K562 (cell line): ENCODE data around the gene CSTB. TPM values are rescaled to one million over a fixed set of nuclear protein-coding genes. Genes with fewer than 3 reads are reported as not detected.

ENCODE experiments used
- ATAC-seq: fragments of 200-7000 bp; cut with Tn5 transposase; 3 replicates; pipeline ENCODE4 v1.9.1; 2020; ENCODE audit warnings: moderate library complexity
- BruUV-seq: library from RNA; stranded (reverse); fragments of 400-500 nt; replicated peaks from 2 replicates; lab custom pipeline; 2021; lab: Mats Ljungman, UMichigan
- CTCF ChIA-PET: fragments of 300-600 bp; formaldehyde crosslinking; extraction: SDS; loops from one replicate; lab custom pipeline; 2021; ENCODE audit warnings: low intra/inter-chr PET ratio; lab: Yijun Ruan, JAX
- POLR2A ChIA-PET: fragments of 300-600, 350-650 bp; sonication (Branson Sonifier 250); formaldehyde crosslinking; extraction: SDS; loops from one replicate; lab custom pipeline; 2021; ENCODE audit warnings: antibody characterized with exemption, inconsistent platforms; lab: Yijun Ruan, JAX
- DNase-seq, 4 experiments: peaks; one replicate each; pipeline versions ENCODE4 v3.0.0 to v3.0.0-alpha.2; 2011 to 2018; ENCODE audit warnings: low spot score in 3 of 4, mixed read lengths in 3 of 4; ENCODE audit errors: extremely low read depth in 1 of 4
- FAIRE-seq: peaks from 2 replicates; lab custom pipeline; 2011; peaks lifted over from hg19 to GRCh38; lab: Jason Lieb, UNC
- H2AFZ ChIP-seq: 2 replicates; pipeline ENCODE4 v1.6.0; 2011; ENCODE audit warnings: low read depth, low read length, control low read depth, inconsistent platforms
- H3K27ac ChIP-seq: fragments of 200-600 bp; 3 replicates; pipeline ENCODE4 v1.8.0; 2011; ENCODE audit warnings: low read depth, mild to moderate bottlenecking, control low read depth, inconsistent platforms, low read length, moderate library complexity, mixed read lengths; ENCODE audit errors: extremely low read depth
- H3K27me3 ChIP-seq, 2 experiments: fragments of 300-600 bp in 1 of 2; 2 replicates in 1 of 2; 3 replicates in 1 of 2; pipeline versions ENCODE4 v1.6.0 to v1.8.0; 2011; ENCODE audit warnings: inconsistent platforms in 2 of 2, low read length in 2 of 2, mild to moderate bottlenecking in 1 of 2, mixed read lengths in 1 of 2, moderate library complexity in 1 of 2; ENCODE audit not compliant: control insufficient read depth in 2 of 2, insufficient read depth in 2 of 2
- H3K36me3 ChIP-seq: fragments of 300-600 bp; 3 replicates; pipeline ENCODE4 v1.8.0; 2011; ENCODE audit warnings: mild to moderate bottlenecking, low read length, inconsistent platforms; ENCODE audit not compliant: control insufficient read depth, insufficient read depth
- H3K4me1 ChIP-seq, 2 experiments: fragments of 200-600 bp in 1 of 2; replicated peaks in 1 of 2; 2 replicates in 1 of 2; 3 replicates in 1 of 2; pipeline versions ENCODE4 v1.5.1 to v1.8.0; 2011; ENCODE audit warnings: inconsistent platforms in 2 of 2, low read length in 2 of 2, mild to moderate bottlenecking in 1 of 2, mixed read lengths in 1 of 2, moderate library complexity in 1 of 2; ENCODE audit not compliant: control insufficient read depth in 2 of 2, insufficient read depth in 2 of 2
- H3K4me2 ChIP-seq: 2 replicates; pipeline ENCODE4 v1.6.1; 2011; ENCODE audit warnings: low read length, control low read depth, inconsistent platforms, mixed read lengths; ENCODE audit not compliant: insufficient read depth
- H3K4me3 ChIP-seq: fragments of 200-600 bp; sonication (generic), shearing (Covaris generic); 2 replicates; pipeline ENCODE4 v1.5.1; 2016; ENCODE audit warnings: control low read depth, inconsistent platforms
- H3K79me2 ChIP-seq: fragments of 200-600 bp; 3 replicates; pipeline ENCODE4 v1.8.0; 2011; ENCODE audit warnings: low read length, inconsistent platforms; ENCODE audit not compliant: control insufficient read depth, insufficient read depth
- H3K9ac ChIP-seq, 2 experiments: 2 replicates each; pipeline versions ENCODE4 v1.6.0 to v1.6.1; 2011; ENCODE audit warnings: low read depth in 2 of 2, low read length in 2 of 2, control low read depth in 1 of 2, inconsistent platforms in 1 of 2, mild to moderate bottlenecking in 1 of 2, mixed read lengths in 1 of 2; ENCODE audit not compliant: insufficient read depth in 1 of 2
- H3K9me1 ChIP-seq: one replicate; pipeline ENCODE4 v1.6.0; 2011; ENCODE audit warnings: inconsistent platforms, mild to moderate bottlenecking, low read length, moderate library complexity; ENCODE audit not compliant: control insufficient read depth, insufficient read depth
- H3K9me3 ChIP-seq: replicated peaks from 2 replicates; pipeline ENCODE4 v1.5.1; 2011; ENCODE audit warnings: low read depth, low read length, inconsistent platforms; ENCODE audit not compliant: control insufficient read depth, insufficient read depth
- H4K20me1 ChIP-seq: replicated peaks from 2 replicates; pipeline ENCODE4 v1.6.1; 2011; ENCODE audit warnings: low read length, inconsistent platforms, mixed read lengths; ENCODE audit not compliant: control insufficient read depth, insufficient read depth
- ARID3A ChIP-seq: IDR thresholded peaks from 2 replicates; pipeline ENCODE4 v1.6.1; 2012; ENCODE audit warnings: low read depth, low read length, improper control_type of control experiment, borderline replicate concordance
- ELF2 ChIP-seq: fragments of 250-450 bp; sonication (Bioruptor Pico); IDR thresholded peaks from 2 replicates; pipeline ENCODE4 v1.5.0; 2021; ENCODE audit warnings: mild to moderate bottlenecking
- FIP1L1 ChIP-seq: fragments of 200-400 bp; formaldehyde crosslinking; IDR thresholded peaks from 2 replicates; pipeline ENCODE4 v1.6.1; 2018; ENCODE audit warnings: mild to moderate bottlenecking, low read depth, low read length; ENCODE audit not compliant: poor library complexity, severe bottlenecking
- HNRNPLL ChIP-seq: fragments of 200-400 bp; formaldehyde crosslinking; IDR thresholded peaks from 2 replicates; pipeline ENCODE4 v1.6.1; 2017; ENCODE audit warnings: low read length, low read depth, mild to moderate bottlenecking; ENCODE audit not compliant: poor library complexity, severe bottlenecking
- MLLT1 ChIP-seq, 2 experiments: fragments of 450-650 bp; IDR thresholded peaks; 2 replicates each; pipeline ENCODE4 v1.6.1; 2016
- NFRKB ChIP-seq: fragments of 450-650 bp; IDR thresholded peaks from 2 replicates; pipeline ENCODE4 v1.6.1; 2016; ENCODE audit warnings: low read depth
- NRF1 ChIP-seq, 2 experiments: fragments of 450-650 bp; IDR thresholded peaks in 1 of 2; conservative IDR thresholded peaks in 1 of 2; 2 replicates each; pipeline ENCODE4 v1.6.1; 2014; ENCODE audit warnings: mild to moderate bottlenecking in 2 of 2
- PHF21A ChIP-seq: fragments of 450-650 bp; IDR thresholded peaks from 2 replicates; pipeline ENCODE4 v1.6.1; 2017; ENCODE audit warnings: low read depth, borderline replicate concordance
- POLR2B ChIP-seq: fragments of 450-650 bp; IDR thresholded peaks from 2 replicates; pipeline ENCODE4 v1.6.1; 2018; ENCODE audit warnings: low read depth; ENCODE audit not compliant: partially characterized antibody
- POLR2G ChIP-seq: fragments of 200-400 bp; formaldehyde crosslinking; IDR thresholded peaks from 2 replicates; pipeline ENCODE4 v1.6.1; 2017; ENCODE audit warnings: low read depth, mild to moderate bottlenecking, antibody characterized with exemption, low read length, moderate library complexity
- RBM22 ChIP-seq: fragments of 200-400 bp; formaldehyde crosslinking; IDR thresholded peaks from 2 replicates; pipeline ENCODE4 v1.6.1; 2018; ENCODE audit warnings: low read length, low read depth; ENCODE audit not compliant: poor library complexity, severe bottlenecking
- SUPT5H ChIP-seq: fragments of 450-650 bp; IDR thresholded peaks from 2 replicates; pipeline ENCODE4 v1.6.1; 2016
- TCF3 ChIP-seq: sonication (generic); formaldehyde crosslinking; IDR thresholded peaks from 2 replicates; pipeline ENCODE4 v1.4.0; 2020; ENCODE audit warnings: mild to moderate bottlenecking, missing genetic modification reagents
- THRAP3 ChIP-seq: fragments of 450-650 bp; IDR thresholded peaks from 2 replicates; pipeline ENCODE4 v1.6.1; 2016; ENCODE audit warnings: mild to moderate bottlenecking, inconsistent platforms, borderline replicate concordance
- WHSC1 ChIP-seq: IDR thresholded peaks from one replicate; pipeline ENCODE4 v1.6.1; 2012; ENCODE audit warnings: low read length, control low read depth, inconsistent platforms
- ZNF41 ChIP-seq: fragments of 250-450 bp; sonication (Bioruptor Pico); conservative IDR thresholded peaks from 2 replicates; pipeline ENCODE4 v1.4.0; 2020; ENCODE audit warnings: mild to moderate bottlenecking
- ZNF75A ChIP-seq: fragments of 450-650 bp; formaldehyde crosslinking; IDR thresholded peaks from 2 replicates; pipeline ENCODE4 v1.4.0; 2020; ENCODE audit warnings: mild to moderate bottlenecking
- WGBS: fragments of 100-300 bp; shearing (Covaris generic); methylation state at CpG from one replicate; pipeline ENCODE4 v1.1.6; 2016; ENCODE audit warnings: low coverage, mixed read lengths; ENCODE audit not compliant: insufficient coverage; ENCODE audit errors: missing lambda C conversion rate; 5-methylcytosine and 5-hydroxymethylcytosine counted together
- in situ Hi-C: fragments of 300-500 bp; cut with MboI; formaldehyde crosslinking; loops from 4 replicates; pipeline ENCODE4 v1.15.0; 2018; ENCODE audit warnings: inconsistent platforms, mixed read lengths
- intact Hi-C: fragments of 100-400 bp; cut with micrococcal nuclease; formaldehyde crosslinking; loops from 2 replicates; pipeline ENCODE4 v1.14.2; 2022
- polyA plus RNA-seq, 8 experiments: library from polyadenylated mRNA; depleted of rRNA in 4 of 8; stranded (reverse) in 5 of 8; unstranded in 3 of 8; fragments of >200 nt; fragmentation: Nextera tagmentation in 2 of 8; fragmentation: Illumina TruSeq in 1 of 8; extraction: Ambion mirVana in 2 of 8; extraction: Trizol in 1 of 8; gene quantifications; 2 replicates each; pipeline versions ENCODE4 v1.2.1 to v1.2.3, GENCODE V29; 2011 to 2014; ENCODE audit warnings: inconsistent platforms in 1 of 8, missing spikeins in 1 of 8
- total RNA-seq, 7 experiments: library from RNA; depleted of rRNA in 6 of 7; stranded (reverse); fragments of >200 nt in 6 of 7; fragmentation: Illumina TruSeq in 2 of 7; extraction: Trizol in 2 of 7; gene quantifications; 2 replicates each; pipeline versions ENCODE4 v1.2.1 to v1.2.3, GENCODE V29; 2011 to 2021; ENCODE audit warnings: low replicate concordance in 1 of 7

Gene CSTB
- total and polyA plus RNA-seq, 9 of the 15 experiments (the other 6 are each of a cell fraction or from before 2014, with no cell fraction given) = 12.4 to 65.0 (median 31.7) TPM

- TF ChIP-seq FIP1L1 (peak; percentile 1), ZNF75A (CRISPR knock-in tag) (no peak)
Measured at GRCh38 chr21:43767498-43767983, 8.6 kb downstream of the CSTB start (continued).

- H3K9me3 ChIP-seq = no peaks in the 10 kb centered on the region
- ChIA-PET POLR2A (interaction anchor here (0.6 to 1.2 kb wide), 7 partner anchors 11 to 290 kb away, joined by 3 to 4 read pairs (median 3); no protein-coding TSS in a partner anchor), CTCF (no interaction called here)
- H3K36me3 ChIP-seq = peaks cover 23% of the 10 kb centered on the region; the same call in 2 of the 3 replicates
- no TSS peak for BruUV-seq
- no peak overlapping the region for H3K4me3 ChIP-seq
- peak overlapping the region; percentile 76 to 87; a peak in 3 of 4 replicates for H3K9ac ChIP-seq
- peak overlapping the region; percentile 94 for H2AFZ ChIP-seq
- no peak for ATAC-seq
- whole genome bisulfite sequencing = 82% methylated on average over 34 of the region's 34 CpGs
- peaks cover 25 to 53% of the 10 kb centered on the region in 2 experiments for H3K4me1 ChIP-seq
- no peaks in the 10 kb centered on the region for H4K20me1 ChIP-seq
- H3K27ac ChIP-seq = peak overlapping the region; percentile 91
- FAIRE-seq = no peak
- H3K4me2 ChIP-seq = peak overlapping the region; percentile 6; the same call in 1 of the 2 replicates
- intact Hi-C loops = no loop called here
- DNase-seq = no peak
- no peaks in the 10 kb centered on the region for H3K27me3 ChIP-seq
- H3K9me1 ChIP-seq = peaks cover 8% of the 10 kb centered on the region
- no peaks in the 10 kb centered on the region for H3K79me2 ChIP-seq
- in situ Hi-C loops = no loop called here
- TF ChIP-seq WHSC1 (peak; percentile 93), ELF2 (CRISPR knock-in tag) (no peak), NFRKB (peak; percentile 3; the same call in 1 of the 2 replicates), SUPT5H (peak; percentile 43), RBM22 (peak; percentile 71), MLLT1 (IDR thresholded peaks at IDR 0.05) (peak; percentile 33 to 76; a peak in 2 of 4 replicates), POLR2G (peak; percentile 61; the same call in 1 of the 2 replicates), HNRNPLL (peak; percentile 20), TCF3 (CRISPR knock-in tag) (no peak), ARID3A (no peak), PHF21A (no peak), THRAP3 (0 out of 2 replicates have a peak, but pooled peaks have one; percentile 24), POLR2B (peak; percentile 25), ZNF41 (no peak), NRF1 (conservative IDR thresholded peaks at IDR 0.05 in 1 of 2, IDR thresholded peaks at IDR 0.05 in 1 of 2) (peak; percentile 81)
Measured at GRCh38 chr21:43766734-43767497, 9.2 kb downstream of the CSTB start.
